HUES64 (cell line): ENCODE measurements around the gene GLB1L. TPM values are rescaled to one million over a fixed set of nuclear protein-coding genes. Genes with fewer than 3 reads are reported as not detected.

ENCODE experiments used
- H3K27ac ChIP-seq: 2 replicates; pipeline ENCODE4 v1.7.0; 2013; ENCODE audit warnings: low read depth, low read length, inconsistent platforms
- H3K27me3 ChIP-seq: 2 replicates; pipeline ENCODE4 v1.6.1; 2013; ENCODE audit warnings: mild to moderate bottlenecking, low read length; ENCODE audit not compliant: insufficient read depth
- H3K36me3 ChIP-seq: 2 replicates; pipeline ENCODE4 v1.6.1; 2013; ENCODE audit warnings: mild to moderate bottlenecking, low read length; ENCODE audit not compliant: insufficient read depth
- H3K4me1 ChIP-seq: 2 replicates; pipeline ENCODE4 v1.6.1; 2013; ENCODE audit warnings: mild to moderate bottlenecking, low read length, moderate library complexity; ENCODE audit not compliant: insufficient read depth
- H3K4me3 ChIP-seq: 2 replicates; pipeline ENCODE4 v1.5.1; 2013; ENCODE audit warnings: mild to moderate bottlenecking, low read length, moderate library complexity
- H3K9ac ChIP-seq: 2 replicates; pipeline ENCODE4 v1.6.1; 2013; ENCODE audit warnings: mild to moderate bottlenecking, low read depth, low read length
- H3K9me3 ChIP-seq: 2 replicates; pipeline ENCODE4 v1.6.1; 2013; ENCODE audit warnings: low read depth, low read length; ENCODE audit not compliant: insufficient read depth
- WGBS: fragments of 150-250, 120-280 bp; methylation state at CpG from one replicate; pipeline ENCODE4 v1.1.7; 2013; ENCODE audit warnings: missing lambda C conversion rate; 5-methylcytosine and 5-hydroxymethylcytosine counted together
- polyA plus RNA-seq, 2 experiments: library from polyadenylated mRNA; stranded (reverse); fragments of 50-300 nt; gene quantifications; one replicate each; pipeline ENCODE4 v1.2.3, GENCODE V29; 2013

GLB1L gene
- 3.2 TPM for polyA plus RNA-seq (2013, experiment 1 of 2)
- polyA plus RNA-seq (2013, experiment 2 of 2): 5.6 TPM

- Histone ChIP-seq H3K4me3 (peak within 1 kb of the TSS; percentile 74), H3K27me3 (no peaks in the 10 kb centered on the region), H3K27ac (peak within 1 kb of the TSS; percentile 73), H3K9ac (peak within 1 kb of the TSS; percentile 81), H3K36me3 (peaks cover 17% of the 10 kb centered on the region; the same call in 1 of the 2 replicates), H3K9me3 (no peaks in the 10 kb centered on the region), H3K4me1 (peaks cover 5% of the 10 kb centered on the region; the same call in 1 of the 2 replicates)
- WGBS: under 1% methylated on average over 46 of the region's 46 CpGs
These were observed at the start of gene GLB1L, which contains the start of gene STK16 for GRCh38 chr2:219245148-219245898. TSS of gene GLB1L (minus strand) at chr2:219245444. CDS start at chr2:219243573, 1,871 bp downstream. TSS of gene STK16 (plus strand) at chr2:219245479. CDS start at chr2:219246000, 521 bp downstream.

- Histone ChIP-seq H3K4me3 (peak overlapping the region; percentile 79), H3K27ac (no peak overlapping the region), H3K4me1 (peaks cover 3% of the 10 kb centered on the region), H3K9ac (peak overlapping the region; percentile 84), H3K36me3 (no peaks in the 10 kb centered on the region), H3K9me3 (no peaks in the 10 kb centered on the region), H3K27me3 (peaks cover 19% of the 10 kb centered on the region)
- 7% methylated on average over 67 of the region's 67 CpGs for WGBS
These were observed 49.4 kb upstream of the GLB1L start for GRCh38 chr2:219294356-219295351.

- Histone ChIP-seq H3K4me3 (peak overlapping the region; percentile 79), H3K9ac (no peak overlapping the region; the same call in 1 of the 2 replicates), H3K27ac (no peak overlapping the region), H3K4me1 (0 out of 2 replicates have a peak, but pooled peaks cover under 1% of the 10 kb centered on the region), H3K27me3 (peaks cover 11% of the 10 kb centered on the region), H3K36me3 (no peaks in the 10 kb centered on the region), H3K9me3 (no peaks in the 10 kb centered on the region)
- 96% methylated on average over 5 of the region's 5 CpGs for WGBS
These were observed 48.5 kb upstream of the GLB1L start for GRCh38 chr2:219293736-219294231.

GRCh38 chr2:219292616-219293015 lies 47.4 kb upstream of the GLB1L start:
- Histone ChIP-seq H3K4me1 (no peaks in the 10 kb centered on the region), H3K27ac (no peak overlapping the region), H3K9ac (no peak overlapping the region), H3K36me3 (no peaks in the 10 kb centered on the region), H3K9me3 (no peaks in the 10 kb centered on the region), H3K27me3 (peaks cover 11% of the 10 kb centered on the region), H3K4me3 (no peak overlapping the region)
- 92% methylated on average over 9 of the region's 9 CpGs for WGBS

- H3K9me3 ChIP-seq: no peaks in the 10 kb centered on the region
- H3K4me3 ChIP-seq: no peak overlapping the region
- H3K9ac ChIP-seq: no peak overlapping the region
- H3K4me1 ChIP-seq: no peaks in the 10 kb centered on the region
- H3K36me3 ChIP-seq: no peaks in the 10 kb centered on the region
- peaks cover 11% of the 10 kb centered on the region for H3K27me3 ChIP-seq
- H3K27ac ChIP-seq: no peak overlapping the region
- 89% methylated on average over 4 of the region's 4 CpGs for WGBS
These were observed 46.8 kb upstream of the GLB1L start for GRCh38 chr2:219291910-219292490.

GRCh38 chr2:219291394-219291793 lies 46.1 kb upstream of the GLB1L start:
- Histone ChIP-seq H3K36me3 (no peaks in the 10 kb centered on the region), H3K9me3 (no peaks in the 10 kb centered on the region), H3K27me3 (peaks cover 11% of the 10 kb centered on the region), H3K27ac (no peak overlapping the region), H3K4me3 (no peak overlapping the region), H3K9ac (no peak overlapping the region), H3K4me1 (peaks cover 2% of the 10 kb centered on the region; the same call in 1 of the 2 replicates)
- 88% methylated on average over 4 of the region's 7 CpGs for WGBS

- H3K27ac ChIP-seq: no peak overlapping the region
These were observed 45.3 kb upstream of the GLB1L start for GRCh38 chr2:219290381-219291171.

GRCh38 chr2:219289537-219290361 lies 44.5 kb upstream of the GLB1L start:
- Histone ChIP-seq H3K36me3 (peaks cover 2% of the 10 kb centered on the region; the same call in 1 of the 2 replicates), H3K27me3 (no peaks in the 10 kb centered on the region), H3K4me3 (no peak overlapping the region), H3K4me1 (peaks cover 5% of the 10 kb centered on the region; the same call in 1 of the 2 replicates), H3K27ac (no peak overlapping the region), H3K9ac (no peak overlapping the region), H3K9me3 (no peaks in the 10 kb centered on the region)
- WGBS: 85% methylated on average over 15 of the region's 16 CpGs

More at GRCh38 chr2:219290381-219291171, 45.3 kb upstream of the GLB1L start:
- Histone ChIP-seq H3K4me1 (peaks cover 5% of the 10 kb centered on the region; the same call in 1 of the 2 replicates), H3K27me3 (peaks cover 6% of the 10 kb centered on the region), H3K9me3 (no peaks in the 10 kb centered on the region), H3K36me3 (no peaks in the 10 kb centered on the region), H3K4me3 (no peak overlapping the region), H3K9ac (no peak overlapping the region)
- whole genome bisulfite sequencing: 89% methylated on average over 16 of the region's 16 CpGs

- no peak overlapping the region for H3K9ac ChIP-seq
- H3K9me3 ChIP-seq: no peaks in the 10 kb centered on the region
- WGBS: 86% methylated on average over 6 of the region's 6 CpGs
- peaks cover 3% of the 10 kb centered on the region; the same call in 1 of the 2 replicates for H3K36me3 ChIP-seq
- H3K27ac ChIP-seq: no peak overlapping the region
- no peaks in the 10 kb centered on the region for H3K27me3 ChIP-seq
- H3K4me3 ChIP-seq: no peak overlapping the region
- H3K4me1 ChIP-seq: peaks cover 5% of the 10 kb centered on the region; the same call in 1 of the 2 replicates
These were observed 43.9 kb upstream of the GLB1L start for GRCh38 chr2:219289195-219289536.
